Left lobe of liver (tissue), 2 donors: ENCODE measurements around the gene CLASP1. TPM values are rescaled to one million over a fixed set of nuclear protein-coding genes. Genes with fewer than 3 reads are reported as not detected.
"Not testable (repeated sequence)": the region's sequence is repeated elsewhere in the genome, so short reads cannot be mapped to it uniquely, and the experiment has no call there.

ENCODE experiments used
- ATAC-seq: fragments of 200-7000 bp; cut with Tn5 transposase; one replicate; pipeline ENCODE4 v1.9.1; 2020; ENCODE audit warnings: mild to moderate bottlenecking, moderate library complexity
- DNase-seq: peaks from one replicate; pipeline ENCODE4 v3.0.0-alpha.2; 2020; ENCODE audit warnings: low spot score
- total RNA-seq: library from RNA; stranded (reverse); gene quantifications from one replicate; pipeline ENCODE4 v1.2.1, GENCODE V29; 2021
- donor health status: DM: no; HTN: no; CAD: no; lungs with moderate emphysema.
- donor health status: DM: no; HTN: yes; CAD: no.

Gene CLASP1
- total RNA-seq, 1 donor from 2014 or later: 28.3 TPM

- DNase-seq: no peak
- no peak for ATAC-seq
These were observed 289.3 kb downstream of the CLASP1 start for GRCh38 chr2:121359716-121360565.

GRCh38 chr2:121359170-121359569 lies 290.1 kb downstream of the CLASP1 start:
- no peak for DNase-seq
- ATAC-seq: no peak

- no peak for ATAC-seq
These were observed 291.0 kb downstream of the CLASP1 start for GRCh38 chr2:121358291-121358690.

GRCh38 chr2:121356058-121356640 lies 293.1 kb downstream of the CLASP1 start:
- DNase-seq: no peak
- ATAC-seq: peak; percentile 73

More at GRCh38 chr2:121358291-121358690, 291.0 kb downstream of the CLASP1 start:
- DNase-seq: no peak

GRCh38 chr2:121355488-121355887 lies 293.8 kb downstream of the CLASP1 start:
- DNase-seq (no peak), ATAC-seq (no peak)

- ATAC-seq (no peak), DNase-seq (no peak)
These were observed 297.5 kb downstream of the CLASP1 start for GRCh38 chr2:121351521-121352318.

- ATAC-seq: no peak
These were observed 298.4 kb downstream of the CLASP1 start for GRCh38 chr2:121350890-121351289.

GRCh38 chr2:121350402-121350775 lies 298.9 kb downstream of the CLASP1 start:
- no peak for DNase-seq
- ATAC-seq: no peak

More at GRCh38 chr2:121350890-121351289, 298.4 kb downstream of the CLASP1 start:
- no peak for DNase-seq

- DNase-seq: no peak
- ATAC-seq: no peak
These were observed 299.4 kb downstream of the CLASP1 start for GRCh38 chr2:121349721-121350401.

GRCh38 chr2:121348128-121348740 lies 301.0 kb downstream of the CLASP1 start:
- ATAC-seq (no peak), DNase-seq (no peak)

- ATAC-seq: no peak
- DNase-seq: no peak
These were observed 302.4 kb downstream of the CLASP1 start for GRCh38 chr2:121346859-121347258.

GRCh38 chr2:121346407-121346806 lies 302.9 kb downstream of the CLASP1 start:
- no peak for DNase-seq
- no peak for ATAC-seq

GRCh38 chr2:121345887-121346286 lies 303.4 kb downstream of the CLASP1 start:
- ATAC-seq: no peak
- no peak for DNase-seq

GRCh38 chr2:121345101-121345500 lies 304.2 kb downstream of the CLASP1 start:
- ATAC-seq (no peak), DNase-seq (no peak)

GRCh38 chr2:121343828-121344399 lies 305.3 kb downstream of the CLASP1 start:
- not testable (repeated sequence) for ATAC-seq, DNase-seq

- no peak for ATAC-seq
- no peak for DNase-seq
These were observed 306.1 kb downstream of the CLASP1 start for GRCh38 chr2:121343191-121343590.

GRCh38 chr2:121342751-121343150 lies 306.5 kb downstream of the CLASP1 start:
- DNase-seq (no peak), ATAC-seq (no peak)

GRCh38 chr2:121340926-121341325 lies 308.3 kb downstream of the CLASP1 start:
- ATAC-seq: no peak
- DNase-seq: no peak

- no peak for ATAC-seq
- DNase-seq: no peak
These were observed 311.0 kb downstream of the CLASP1 start for GRCh38 chr2:121338281-121338680.
